Right ventricle myocardium inferior (tissue), 1 donor: ENCODE results near the gene NR1D1. TPM values are rescaled to one million over a fixed set of nuclear protein-coding genes. Genes with fewer than 3 reads are reported as not detected.
"Not testable (repeated sequence)": the region's sequence is repeated elsewhere in the genome, so short reads cannot be mapped to it uniquely, and the experiment has no call there.

ENCODE experiments used
- ATAC-seq: fragments of 200-7000 bp; cut with Tn5 transposase; one replicate; pipeline ENCODE4 v1.9.1; 2020; ENCODE audit warnings: mild to moderate bottlenecking, moderate library complexity
- DNase-seq: peaks from one replicate; pipeline ENCODE4 v3.0.0; 2021; ENCODE audit errors: missing footprints
- intact Hi-C: fragments of 100-400 bp; cut with DNase I; formaldehyde crosslinking; loops from one replicate; pipeline ENCODE4 v1.11.0; 2022
- long read RNA-seq: library from polyadenylated mRNA; unstranded; transcript quantifications from one replicate; pipeline ENCODE4 v2.0.0, GENCODE V29; 2021
- total RNA-seq: library from RNA; stranded (reverse); fragmentation: NEBNext Ultra II Directional; extraction: Animal tissue kit (Norgen Biotek cat#: 25700); gene quantifications from one replicate; pipeline ENCODE4 v1.2.1, GENCODE V29; 2021
- donor health status: DM: no; HTN: yes; CAD: no; lungs with severe emphysema.

Gene NR1D1
- total RNA-seq = 24.9 TPM
- long read RNA-seq, transcript NR1D1-201 (8 exons, 2,772 nt) = major isoform, 9 of 14 reads
- long read RNA-seq, partial matches to known transcripts = 4 of 14 reads
- long read RNA-seq, other reads (novel, unspliced or antisense) = 1 of 14 reads

- intact Hi-C loops = loop anchor here (10.0 kb wide), 1 partner anchor 244 kb away; no protein-coding TSS in a partner anchor
- DNase-seq = no peak
- ATAC-seq = no peak
Observed at GRCh38 chr17:40100419-40100668, at the start of gene NR1D1. Gene NR1D1, minus strand, starts transcription at chr17:40100589. Its CDS starts 495 bp downstream, at chr17:40100094.

- intact Hi-C loops = no loop called here
- DNase-seq (no peak), ATAC-seq (no peak)
Observed at GRCh38 chr17:40148527-40148926, 48.1 kb upstream of the NR1D1 start.

DNA sequence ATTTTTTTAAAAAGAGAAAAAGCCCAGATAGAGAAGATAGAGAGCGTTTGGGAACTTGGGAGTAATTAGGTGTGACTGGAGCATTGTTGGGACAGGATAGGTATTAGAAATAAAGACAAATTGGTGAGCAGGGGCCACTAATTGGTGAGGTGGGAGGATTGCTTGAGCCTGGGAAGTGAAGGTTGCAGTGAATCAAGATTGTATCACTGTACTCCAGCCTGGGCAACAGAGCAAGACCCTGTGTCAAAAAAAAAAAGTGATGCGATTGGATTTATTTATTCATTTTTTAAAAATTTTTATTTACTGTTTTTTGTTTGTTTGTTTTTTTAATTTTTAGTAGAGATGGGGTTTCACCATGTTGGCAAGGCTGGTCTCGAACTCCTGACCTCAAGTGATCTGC, 45.1 kb upstream of the NR1D1 start:
- DNase-seq (no peak), ATAC-seq (no peak)
- intact Hi-C loops = no loop called here

- intact Hi-C loops, ATAC-seq, DNase-seq: not testable (repeated sequence)
Observed at GRCh38 chr17:40143166-40143565, 42.8 kb upstream of the NR1D1 start.

DNA sequence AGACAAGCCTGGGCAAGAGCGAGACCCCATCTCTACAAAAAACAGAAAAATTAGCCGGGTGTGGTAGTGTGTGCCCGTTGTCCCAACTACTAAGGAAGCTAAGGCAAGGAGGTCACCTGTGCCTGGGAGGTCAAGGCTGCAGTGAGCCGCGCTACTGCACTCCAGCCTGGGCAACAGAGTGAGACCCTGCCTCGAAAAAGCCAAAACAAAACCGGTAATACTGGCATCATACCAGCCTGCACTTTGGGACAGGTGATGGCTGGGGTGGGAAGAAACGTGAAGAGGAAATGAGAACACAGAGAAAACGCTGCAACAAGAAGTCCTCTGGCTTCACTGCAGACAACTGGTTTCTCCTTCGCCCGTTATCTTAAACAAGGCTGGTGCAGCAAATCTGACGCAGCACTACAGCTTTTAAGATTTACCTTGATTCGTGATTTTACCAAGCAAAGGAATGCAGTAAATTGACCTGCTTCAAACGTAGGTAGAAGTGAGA, 39.2 kb upstream of the NR1D1 start:
- ATAC-seq = no peak
- intact Hi-C loops = loop anchor here (2.0 kb wide), 1 partner anchor 17 kb away; no protein-coding TSS in a partner anchor
- DNase-seq = no peak

DNA sequence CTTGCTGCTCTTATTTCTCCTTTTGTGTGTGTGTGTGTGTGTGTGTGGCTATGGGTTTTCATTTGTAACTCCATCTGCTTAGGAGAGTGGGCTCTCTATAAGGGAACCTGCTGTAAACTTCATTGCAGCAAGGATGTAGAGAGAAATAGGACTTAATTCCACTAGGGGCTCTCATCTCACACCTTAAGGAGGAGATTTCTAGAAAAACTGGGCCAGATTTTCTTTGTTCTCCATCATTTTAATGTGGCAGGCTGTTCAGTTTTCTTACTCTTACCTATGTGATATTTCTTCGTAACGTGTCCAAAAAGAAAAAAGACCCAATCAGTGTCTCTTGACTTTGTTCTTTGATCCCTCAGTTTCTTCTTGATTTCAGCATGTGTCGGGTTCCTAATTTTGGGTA, 35.4 kb upstream of the NR1D1 start:
- intact Hi-C loops = no loop called here
- DNase-seq (no peak), ATAC-seq (no peak)

DNA sequence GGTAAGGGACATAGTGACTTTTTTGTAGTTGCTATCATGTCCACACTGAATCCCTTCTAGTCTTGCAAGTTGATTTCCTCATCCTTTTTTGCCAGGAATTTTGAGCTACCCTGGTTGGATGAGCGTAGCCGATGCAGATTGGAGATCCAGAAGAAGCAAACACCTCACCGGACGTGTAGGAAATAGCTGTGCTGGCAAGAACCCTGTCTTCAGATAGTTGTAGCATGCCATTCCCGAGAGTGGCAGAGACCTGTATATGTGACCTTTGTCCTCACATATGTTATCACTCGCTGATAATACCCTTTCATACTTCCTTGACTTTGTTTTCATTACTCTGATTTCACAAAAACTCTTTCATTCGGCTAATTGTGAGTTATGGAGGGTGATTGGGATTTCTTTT, 33.8 kb upstream of the NR1D1 start:
- DNase-seq (no peak), ATAC-seq (no peak)
- intact Hi-C loops = no loop called here

GRCh38 chr17:40130352-40131042, 30.1 kb upstream of the NR1D1 start:
- intact Hi-C loops = no loop called here
- DNase-seq (no peak), ATAC-seq (peak; percentile 40)

DNA sequence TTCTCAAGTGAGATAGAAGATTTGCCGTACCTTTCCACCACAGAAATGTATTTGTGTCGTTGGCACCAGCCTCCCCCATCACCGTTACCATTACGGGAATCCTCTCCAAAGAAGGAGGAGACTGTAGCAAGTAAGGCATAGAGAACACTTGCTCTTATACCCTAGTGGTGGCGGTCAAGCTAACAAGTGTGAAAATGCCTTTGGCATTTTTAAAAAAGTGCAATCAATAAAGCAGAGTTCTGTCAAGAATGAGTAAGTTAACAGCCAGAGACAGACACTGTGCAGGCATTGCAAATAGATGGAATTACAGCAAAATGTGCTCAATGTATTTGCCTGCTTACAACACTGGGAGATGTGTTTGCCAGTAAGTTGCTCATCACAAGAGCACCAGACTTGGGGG, 29.1 kb upstream of the NR1D1 start:
- no peak for ATAC-seq
- DNase-seq = no peak
- intact Hi-C loops = no loop called here

- DNase-seq (no peak), ATAC-seq (peak; percentile 11)
- intact Hi-C loops = loop anchor here (5.0 kb wide), 1 partner anchor 53 kb away; the partner anchor contains the start of gene RAPGEFL1
Observed at GRCh38 chr17:40124279-40125141, 24.1 kb upstream of the NR1D1 start.

DNA sequence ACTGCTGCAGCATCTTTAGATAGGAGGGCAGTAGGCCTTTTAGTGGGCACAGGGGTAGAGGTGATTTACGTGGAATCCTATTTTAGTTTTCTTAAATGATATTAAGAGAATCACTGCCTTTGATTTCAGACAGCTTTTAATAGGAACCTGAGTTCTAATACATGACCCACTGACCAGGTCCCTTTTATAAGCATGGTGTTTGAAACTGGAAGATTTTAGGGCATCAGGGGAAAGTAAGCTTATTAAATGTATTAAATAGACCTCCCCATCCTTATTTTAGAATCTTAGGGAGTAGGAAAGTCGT, 23.4 kb upstream of the NR1D1 start:
- ATAC-seq (no peak), DNase-seq (no peak)
- intact Hi-C loops = loop anchor here (2.0 to 5.0 kb wide), 2 partner anchors 17 to 54 kb away; partner anchors contain the start of genes CASC3 and RAPGEFL1

DNA sequence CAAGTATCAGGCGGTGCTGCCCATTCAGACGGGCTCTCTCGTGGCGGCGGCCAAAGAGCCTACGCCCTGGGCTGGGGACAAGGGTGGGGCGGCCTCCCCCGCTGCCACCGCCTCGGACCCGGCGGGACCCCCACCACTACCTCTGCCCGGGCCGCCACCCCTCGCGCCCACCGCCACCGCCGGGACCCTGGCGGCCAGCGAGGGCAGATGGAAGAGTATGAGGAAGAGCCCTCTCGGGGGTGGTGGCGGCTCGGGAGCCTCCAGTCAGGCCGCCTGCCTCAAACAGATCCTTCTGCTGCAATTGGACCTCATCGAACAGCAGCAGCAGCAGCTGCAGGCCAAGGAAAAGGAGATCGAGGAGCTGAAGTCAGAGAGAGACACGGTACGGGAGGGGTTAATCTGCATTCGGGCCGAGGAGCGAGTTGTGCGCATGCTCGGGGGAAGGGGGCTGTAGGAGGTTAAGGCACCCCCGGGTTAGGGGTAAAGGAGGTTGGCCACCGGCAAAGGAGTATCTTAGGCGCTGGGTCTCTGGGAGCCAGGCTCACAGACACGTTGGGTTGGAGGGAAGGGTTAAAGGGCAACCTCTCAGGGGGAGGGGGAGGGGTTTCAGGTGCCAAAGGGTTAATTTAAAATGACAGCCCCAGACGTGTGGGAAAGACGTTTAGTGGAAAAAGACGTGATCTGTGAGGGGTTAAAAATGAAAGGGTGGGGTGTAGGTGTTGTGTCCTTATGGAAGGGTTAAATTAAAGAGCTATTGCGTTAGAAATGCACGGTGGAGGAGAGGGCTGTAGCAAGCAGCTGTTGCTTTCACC, 22.8 kb upstream of the NR1D1 start:
- ATAC-seq (peak; percentile 20), DNase-seq (no peak)
- intact Hi-C loops = loop anchor here (2.0 to 5.0 kb wide), 2 partner anchors 18 to 54 kb away; partner anchors contain the start of genes CASC3 and RAPGEFL1

DNA sequence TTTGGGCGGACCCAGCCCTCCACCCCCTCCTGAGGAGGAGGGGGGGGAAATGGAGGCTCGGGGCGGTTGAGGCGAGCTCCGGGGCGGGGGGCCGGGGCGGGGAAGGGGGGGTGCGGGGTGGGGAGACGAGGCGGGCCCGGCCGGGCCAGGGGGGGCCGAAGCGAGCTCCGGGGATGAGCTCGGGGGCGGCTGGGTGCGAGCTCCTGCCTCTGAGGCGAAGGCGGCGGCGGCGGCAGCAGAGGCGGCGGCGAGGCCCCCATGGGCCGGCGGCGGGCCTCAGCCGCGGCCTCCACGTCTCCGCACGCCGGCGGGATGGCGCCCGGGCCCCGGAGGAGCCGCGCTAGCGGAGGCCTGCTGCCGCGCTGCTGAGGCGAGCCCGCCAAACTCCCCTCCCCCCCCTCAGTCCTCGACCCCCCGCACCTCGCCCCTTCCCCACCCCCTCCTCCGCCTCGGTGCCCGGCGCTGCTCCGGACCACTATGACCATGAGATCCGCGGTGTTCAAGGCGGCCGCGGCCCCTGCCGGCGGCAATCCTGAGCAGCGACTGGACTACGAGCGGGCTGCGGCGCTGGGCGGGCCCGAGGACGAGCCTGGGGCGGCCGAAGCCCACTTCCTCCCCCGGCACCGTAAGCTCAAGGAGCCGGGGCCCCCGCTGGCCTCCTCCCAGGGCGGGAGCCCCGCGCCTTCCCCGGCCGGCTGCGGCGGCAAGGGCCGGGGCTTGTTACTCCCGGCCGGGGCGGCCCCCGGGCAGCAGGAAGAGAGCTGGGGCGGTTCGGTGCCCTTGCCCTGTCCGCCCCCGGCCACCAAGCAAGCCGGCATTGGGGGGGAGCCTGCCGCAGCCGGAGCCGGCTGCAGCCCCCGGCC, 22.0 kb upstream of the NR1D1 start:
- intact Hi-C loops = loop anchor here (2.0 to 5.0 kb wide), 2 partner anchors 18 to 55 kb away; partner anchors contain the start of genes CASC3 and RAPGEFL1
- DNase-seq = peak; percentile 83
- ATAC-seq = peak; percentile 60

- intact Hi-C loops = loop anchor here (2.0 to 5.0 kb wide), 2 partner anchors 19 to 56 kb away; partner anchors contain the start of genes CASC3 and RAPGEFL1
- DNase-seq (peak; percentile 95), ATAC-seq (peak; percentile 89)
Observed at GRCh38 chr17:40121181-40122135, 21.1 kb upstream of the NR1D1 start, which contains the start of gene MSL1. Gene MSL1, plus strand, starts transcription at chr17:40121971. Its CDS starts 642 bp downstream, at chr17:40122613.

DNA sequence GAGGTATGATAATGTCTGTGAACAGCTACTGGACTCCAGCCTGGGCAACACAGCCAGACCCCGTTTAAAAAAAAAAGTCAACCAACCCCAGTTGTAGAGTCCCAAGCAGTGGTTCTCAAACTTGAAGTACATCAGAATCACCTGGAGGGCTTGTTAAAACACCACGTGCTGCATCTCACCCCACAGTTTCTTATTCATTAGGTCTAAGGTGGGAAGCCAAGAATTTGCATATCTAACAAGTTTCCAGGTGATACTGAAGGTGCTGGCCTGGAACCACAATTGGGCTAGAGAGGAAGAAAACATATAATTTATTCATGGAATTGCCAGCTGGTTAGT, 14.7 kb upstream of the NR1D1 start:
- intact Hi-C loops = no loop called here
- no peak for ATAC-seq
- DNase-seq = no peak

GRCh38 chr17:40113907-40114245, 13.5 kb upstream of the NR1D1 start:
- intact Hi-C loops = loop anchor here (2.0 kb wide), 3 partner anchors 45 to 75 kb away; no protein-coding TSS in a partner anchor
- ATAC-seq (no peak), DNase-seq (no peak)
